B cell (primary cell): ENCODE results near the gene CBX8.

ENCODE experiments used
- CTCF ChIP-seq: fragments of 200-600 bp; IDR thresholded peaks from one replicate; pipeline ENCODE4 v1.8.0; 2022; ENCODE audit warnings: antibody characterized with exemption, mild to moderate bottlenecking
- EZH2 ChIP-seq: IDR thresholded peaks from 2 replicates; pipeline ENCODE4 v1.6.1; 2012; ENCODE audit warnings: borderline replicate concordance, low read depth, mild to moderate bottlenecking, moderate library complexity, low read length; ENCODE audit not compliant: insufficient read depth, poor library complexity, severe bottlenecking

- no peak for TF ChIP-seq CTCF
- no peak for TF ChIP-seq EZH2
These were observed 28.2 kb upstream of the CBX8 start for GRCh38 chr17:79824893-79825579.
